Spleen (tissue), 7 donors: ENCODE results near the gene TMEM108.

Source experiments
- CTCF ChIP-seq, 11 experiments: fragments of 200-600 bp in 7 of 11; fragments of 450-650 bp in 4 of 11; sonication (generic) in 4 of 11; IDR thresholded peaks in 8 of 11; conservative IDR thresholded peaks in 3 of 11; 1 replicate in 7 of 11; 2 replicates in 4 of 11; pipeline versions ENCODE4 v1.4.0 to v1.8.0; 2016 to 2021; ENCODE audit warnings: antibody characterized with exemption in 11 of 11, inconsistent platforms in 4 of 11, mild to moderate bottlenecking in 1 of 11
- POLR2A ChIP-seq, 3 donors: fragments of 450-650 bp; IDR thresholded peaks; one replicate each; pipeline ENCODE4 v1.5.1; 2017; ENCODE audit warnings: antibody characterized with exemption in 3 of 3, mild to moderate bottlenecking in 1 of 3
- POLR2AphosphoS5 ChIP-seq, 3 donors: sonication (generic); formaldehyde crosslinking; IDR thresholded peaks; one replicate each; pipeline ENCODE4 v1.5.1; 2017; ENCODE audit warnings: antibody characterized with exemption in 3 of 3
- donor health status: DM: no; HTN: no; CAD: no; lungs with moderate emphysema.
- donor health status: DM: no; HTN: no; CAD: no.
- donor health status: DM: no; HTN: no; CAD: no.

DNA sequence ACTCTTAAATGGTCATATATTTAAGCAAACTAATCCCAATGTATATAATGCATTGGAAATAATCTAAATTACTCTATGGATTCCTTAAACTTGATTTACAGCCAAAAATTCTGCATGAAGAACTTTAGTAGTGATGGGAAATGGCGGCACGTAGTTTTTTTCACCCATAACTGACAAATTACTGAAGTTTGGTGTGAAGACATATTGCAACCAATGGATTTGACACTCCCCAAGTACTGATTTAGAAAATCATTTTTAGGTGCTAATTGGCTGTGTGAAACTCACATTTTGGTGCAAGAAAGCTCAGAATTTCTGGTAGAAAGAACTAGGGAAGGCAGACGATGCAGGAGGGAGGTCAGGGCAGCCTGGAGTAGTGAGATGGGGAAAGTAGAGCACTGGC is 19.3 kb upstream of the TMEM108 start:
- TF ChIP-seq CTCF (IDR thresholded peaks at IDR 0.05 in 8 of 11, conservative IDR thresholded peaks at IDR 0.05 in 3 of 11) (no peak), POLR2AphosphoS5 (IDR thresholded peaks at IDR 0.05) (no peak), POLR2A (IDR thresholded peaks at IDR 0.05) (no peak)
